Caco-2 (cell line): ENCODE data around the gene C1orf50. TPM values are rescaled to one million over a fixed set of nuclear protein-coding genes. Genes with fewer than 3 reads are reported as not detected.

Source experiments
- BruUV-seq: library from RNA; stranded (reverse); fragments of 400-500 nt; replicated peaks from 2 replicates; lab custom pipeline; 2021; lab: Mats Ljungman, UMichigan
- CTCF ChIA-PET: fragments of 300-600 bp; sonication (Branson Sonifier 250); formaldehyde crosslinking; loops from one replicate; lab custom pipeline; 2022; ENCODE audit warnings: antibody characterized with exemption; lab: Charles Lee
- POLR2A ChIA-PET: fragments of 300-600 bp; sonication (Branson Sonifier 250); formaldehyde crosslinking; loops from one replicate; lab custom pipeline; 2022; ENCODE audit warnings: antibody characterized with exemption; lab: Charles Lee
- DNase-seq, 2 experiments: peaks; one replicate each; pipeline versions ENCODE4 v3.0.0 to v3.0.0-alpha.2; 2020 to 2022
- H3K27me3 ChIP-seq: replicated peaks from 2 replicates; pipeline ENCODE4 v1.6.0; 2011; ENCODE audit warnings: low read length; ENCODE audit not compliant: control insufficient read depth, insufficient read depth
- H3K36me3 ChIP-seq: 2 replicates; pipeline ENCODE4 v1.5.1; 2011; ENCODE audit warnings: low read length; ENCODE audit not compliant: control insufficient read depth, insufficient read depth
- H3K4me1 ChIP-seq: fragments of 250-450 bp; sonication (Bioruptor Pico); 2 replicates; pipeline ENCODE4 v1.5.1; 2020; ENCODE audit warnings: mild to moderate bottlenecking
- H3K4me3 ChIP-seq: 2 replicates; pipeline ENCODE4 v1.5.1; 2011; ENCODE audit warnings: low read depth, mild to moderate bottlenecking, control low read depth, low read length
- H3K9me3 ChIP-seq: fragments of 250-450 bp; sonication (Bioruptor Pico); 2 replicates; pipeline ENCODE4 v1.5.1; 2020; ENCODE audit warnings: mild to moderate bottlenecking, moderate library complexity
- H3K27ac Mint-ChIP-seq: one replicate; pipeline ENCODE4 v1.8.0; 2022; ENCODE audit warnings: mixed read lengths; ENCODE audit not compliant: unreplicated experiment
- H3K27me3 Mint-ChIP-seq: one replicate; pipeline ENCODE4 v1.8.0; 2022; ENCODE audit warnings: mixed read lengths; ENCODE audit not compliant: insufficient read depth, unreplicated experiment
- H3K36me3 Mint-ChIP-seq: one replicate; pipeline ENCODE4 v1.8.0; 2022; ENCODE audit warnings: mild to moderate bottlenecking, mixed read lengths; ENCODE audit not compliant: insufficient read depth, unreplicated experiment
- H3K4me1 Mint-ChIP-seq: one replicate; pipeline ENCODE4 v1.8.0; 2022; ENCODE audit warnings: low read depth, mixed read lengths; ENCODE audit not compliant: unreplicated experiment
- H3K4me3 Mint-ChIP-seq: one replicate; pipeline ENCODE4 v1.8.0; 2022; ENCODE audit warnings: mild to moderate bottlenecking, moderate library complexity, mixed read lengths; ENCODE audit not compliant: unreplicated experiment
- H3K9me3 Mint-ChIP-seq: one replicate; pipeline ENCODE4 v1.8.0; 2022; ENCODE audit warnings: mixed read lengths; ENCODE audit not compliant: unreplicated experiment
- intact Hi-C: fragments of 100-400 bp; cut with micrococcal nuclease; formaldehyde crosslinking; loops from one replicate; pipeline ENCODE4 v1.10.0; 2022; ENCODE audit not compliant: unreplicated experiment
- total RNA-seq: library from RNA; stranded (reverse); gene quantifications from 2 replicates; pipeline ENCODE4 v1.2.3, GENCODE V29; 2022
- TF ChIP-seq, protein P1 (sequence below), 2 experiments: fragments of 200-600 bp in 1 of 2; IDR thresholded peaks; 1 replicate in 1 of 2; 2 replicates in 1 of 2; pipeline versions ENCODE4 v1.5.1 to v1.8.0; 2011 to 2022; ENCODE audit warnings: antibody characterized with exemption in 1 of 2, control low read depth in 1 of 2, inconsistent platforms in 1 of 2, low read depth in 1 of 2, low read length in 1 of 2, mild to moderate bottlenecking in 1 of 2, moderate library complexity in 1 of 2; ENCODE audit not compliant: insufficient read depth in 1 of 2, severe bottlenecking in 1 of 2, unreplicated experiment in 1 of 2

The C1orf50 gene
- total RNA-seq, 1 experiment from 2014 or later, result 6.1 TPM

GRCh38 chr1:42757892-42758275, 9.2 kb upstream of the C1orf50 start:
- Mint-ChIP-seq H3K27ac (no peak overlapping the region), H3K27me3 (no peaks in the 10 kb centered on the region), H3K9me3 (no peaks in the 10 kb centered on the region), H3K4me3 (no peak overlapping the region), H3K36me3 (peaks cover 7% of the 10 kb centered on the region), H3K4me1 (peaks cover 6% of the 10 kb centered on the region)
- H3K4me3 ChIP-seq, result no peak overlapping the region
- H3K4me1 ChIP-seq, result no peaks in the 10 kb centered on the region
- H3K9me3 ChIP-seq, result no peaks in the 10 kb centered on the region
- no peaks in the 10 kb centered on the region for H3K36me3 ChIP-seq
- DNase-seq, result no peak
- ChIA-PET CTCF (interaction anchor here (0.8 to 2.0 kb wide), 3 partner anchors 9 to 316 kb away, joined by 3 to 9 read pairs (median 4); partner anchors contain the start of genes C1orf50 and P3H1), POLR2A (interaction anchor here (1.3 kb wide), 1 partner anchor 9 kb away, joined by 6 read pairs; the partner anchor contains the start of genes C1orf50 and P3H1)
- no TSS peak for BruUV-seq
- no peaks in the 10 kb centered on the region for H3K27me3 ChIP-seq
- intact Hi-C loops, result loop anchor here (5.0 kb wide), 1 partner anchor 181 kb away; no protein-coding TSS in a partner anchor
- TF ChIP-seq, protein P1, sequence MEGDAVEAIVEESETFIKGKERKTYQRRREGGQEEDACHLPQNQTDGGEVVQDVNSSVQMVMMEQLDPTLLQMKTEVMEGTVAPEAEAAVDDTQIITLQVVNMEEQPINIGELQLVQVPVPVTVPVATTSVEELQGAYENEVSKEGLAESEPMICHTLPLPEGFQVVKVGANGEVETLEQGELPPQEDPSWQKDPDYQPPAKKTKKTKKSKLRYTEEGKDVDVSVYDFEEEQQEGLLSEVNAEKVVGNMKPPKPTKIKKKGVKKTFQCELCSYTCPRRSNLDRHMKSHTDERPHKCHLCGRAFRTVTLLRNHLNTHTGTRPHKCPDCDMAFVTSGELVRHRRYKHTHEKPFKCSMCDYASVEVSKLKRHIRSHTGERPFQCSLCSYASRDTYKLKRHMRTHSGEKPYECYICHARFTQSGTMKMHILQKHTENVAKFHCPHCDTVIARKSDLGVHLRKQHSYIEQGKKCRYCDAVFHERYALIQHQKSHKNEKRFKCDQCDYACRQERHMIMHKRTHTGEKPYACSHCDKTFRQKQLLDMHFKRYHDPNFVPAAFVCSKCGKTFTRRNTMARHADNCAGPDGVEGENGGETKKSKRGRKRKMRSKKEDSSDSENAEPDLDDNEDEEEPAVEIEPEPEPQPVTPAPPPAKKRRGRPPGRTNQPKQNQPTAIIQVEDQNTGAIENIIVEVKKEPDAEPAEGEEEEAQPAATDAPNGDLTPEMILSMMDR (IDR thresholded peaks at IDR 0.05; ENCODE audit: insufficient read depth in 1 of 2, low read depth in 1 of 2, low read length in 1 of 2, severe bottlenecking in 1 of 2, unreplicated experiment in 1 of 2), result no peak

GRCh38 chr1:42758641-42759040, 8.4 kb upstream of the C1orf50 start:
- POLR2A ChIA-PET, result interaction anchor here (0.6 kb wide), 1 partner anchor 393 kb away, joined by 3 read pairs; no protein-coding TSS in a partner anchor
- no peaks in the 10 kb centered on the region for H3K9me3 ChIP-seq
- H3K36me3 Mint-ChIP-seq, result peaks cover 7% of the 10 kb centered on the region
- no peaks in the 10 kb centered on the region for H3K27me3 Mint-ChIP-seq
- no peaks in the 10 kb centered on the region for H3K36me3 ChIP-seq
- H3K4me1 Mint-ChIP-seq, result peaks cover 6% of the 10 kb centered on the region
- no peak overlapping the region for H3K4me3 ChIP-seq
- H3K27me3 ChIP-seq, result no peaks in the 10 kb centered on the region
- no peaks in the 10 kb centered on the region for H3K4me1 ChIP-seq
- no peak for DNase-seq
- H3K27ac Mint-ChIP-seq, result no peak overlapping the region
- CTCF ChIA-PET, result no interaction called here
- H3K9me3 Mint-ChIP-seq, result no peaks in the 10 kb centered on the region
- H3K4me3 Mint-ChIP-seq, result no peak overlapping the region
- TF ChIP-seq, protein P1 (IDR thresholded peaks at IDR 0.05; ENCODE audit: insufficient read depth in 1 of 2, low read depth in 1 of 2, low read length in 1 of 2, severe bottlenecking in 1 of 2, unreplicated experiment in 1 of 2), result no peak
- BruUV-seq, result no TSS peak
- intact Hi-C loops, result loop anchor here (5.0 kb wide), 1 partner anchor 181 kb away; no protein-coding TSS in a partner anchor

DNA sequence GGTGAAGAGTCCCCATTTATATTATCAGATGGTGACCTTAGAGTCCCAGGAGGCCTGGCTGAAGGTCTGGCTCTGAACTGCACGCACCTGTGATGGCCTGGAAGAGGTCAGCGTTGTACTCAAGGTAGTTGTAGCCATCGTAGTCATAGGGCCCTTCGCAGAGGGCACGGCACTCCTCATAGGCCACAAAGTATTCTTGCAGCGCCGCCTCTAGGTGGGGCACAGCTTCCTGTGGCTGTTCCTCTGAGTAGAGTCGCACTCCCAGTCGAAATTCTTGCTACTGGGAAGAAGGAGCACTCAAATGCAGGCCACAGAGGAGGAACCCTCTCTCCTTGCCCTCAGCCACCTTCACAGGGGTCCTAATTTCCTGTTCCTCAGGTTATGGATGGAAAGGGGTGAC, 7.9 kb upstream of the C1orf50 start:
- Mint-ChIP-seq H3K27ac (no peak overlapping the region), H3K9me3 (no peaks in the 10 kb centered on the region), H3K4me1 (peaks cover 6% of the 10 kb centered on the region), H3K27me3 (no peaks in the 10 kb centered on the region), H3K36me3 (peaks cover 3% of the 10 kb centered on the region), H3K4me3 (no peak overlapping the region)
- CTCF ChIA-PET, result interaction anchor here (0.6 kb wide), 1 partner anchor 24 kb away, joined by 3 read pairs; no protein-coding TSS in a partner anchor
- Histone ChIP-seq H3K9me3 (no peaks in the 10 kb centered on the region), H3K4me3 (no peak overlapping the region), H3K4me1 (no peaks in the 10 kb centered on the region), H3K36me3 (no peaks in the 10 kb centered on the region), H3K27me3 (no peaks in the 10 kb centered on the region)
- TF ChIP-seq, protein P1 (IDR thresholded peaks at IDR 0.05; ENCODE audit: insufficient read depth in 1 of 2, low read depth in 1 of 2, low read length in 1 of 2, severe bottlenecking in 1 of 2, unreplicated experiment in 1 of 2), result no peak
- DNase-seq, result no peak
- no TSS peak for BruUV-seq
- POLR2A ChIA-PET, result no interaction called here
- intact Hi-C loops, result loop anchor here (5.0 kb wide), 1 partner anchor 182 kb away; no protein-coding TSS in a partner anchor
